Measurements from ENCODE around the gene SNAPC4.

DNA sequence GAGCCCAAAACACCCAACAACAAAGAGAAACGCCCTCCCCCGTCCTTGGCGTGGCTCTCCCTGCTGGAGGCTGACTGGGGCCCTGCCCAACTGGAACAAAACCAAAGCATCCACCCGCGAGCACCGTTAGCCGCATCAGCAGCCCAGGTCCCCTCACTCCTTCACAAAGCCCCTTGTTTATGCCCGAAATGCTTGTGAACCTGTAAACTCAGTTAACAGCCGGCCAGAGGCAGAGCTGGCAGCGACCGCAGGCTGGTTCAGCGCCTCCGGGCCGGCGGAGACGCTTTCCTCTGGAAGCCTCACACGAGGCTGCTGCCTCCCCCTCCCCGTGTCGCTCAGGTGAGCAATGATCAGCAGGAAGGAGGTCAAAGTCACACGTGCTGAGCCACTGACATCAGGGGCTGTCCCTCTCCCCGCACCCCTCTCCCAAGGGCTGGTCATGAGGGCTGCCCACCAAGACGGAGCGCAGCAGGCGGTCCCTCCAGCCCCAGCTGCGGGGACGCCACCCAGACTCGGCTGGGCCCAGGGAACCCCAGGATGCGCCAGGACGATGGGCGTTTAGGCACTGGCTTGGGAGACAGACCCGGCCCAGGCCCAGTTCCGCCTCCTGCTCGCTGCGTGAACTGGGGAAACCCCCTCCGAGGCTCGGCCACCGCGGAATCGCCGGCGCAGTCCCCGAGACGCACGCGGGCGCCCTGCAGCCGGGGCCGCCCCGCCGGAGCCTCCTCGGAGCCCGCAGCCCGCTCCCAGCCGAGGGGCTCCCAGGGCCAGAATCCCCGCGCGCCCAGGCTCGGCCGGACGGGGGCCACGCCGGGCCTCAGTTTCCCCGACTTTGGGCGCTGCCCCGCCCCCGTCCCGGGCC is 563 bp downstream of the SNAPC4 start:
- no peak for TF ChIP-seq CTCF (IDR thresholded peaks at IDR 0.05)
- TF ChIP-seq EP300 (IDR thresholded peaks at IDR 0.05), result no peak
- TF ChIP-seq POLR2A (IDR thresholded peaks at IDR 0.05), result no peak

All from ovary (tissue), 3 donors.